GM21447 (cell line): Measurements from ENCODE around the gene SLC26A6.

Source experiments
- ATAC-seq: cut with Tn5 transposase; IDR thresholded peaks from one replicate; pipeline ENCODE4 v1.9.1; 2021; ENCODE audit not compliant: unreplicated experiment

Gene SLC26A6, protein sequence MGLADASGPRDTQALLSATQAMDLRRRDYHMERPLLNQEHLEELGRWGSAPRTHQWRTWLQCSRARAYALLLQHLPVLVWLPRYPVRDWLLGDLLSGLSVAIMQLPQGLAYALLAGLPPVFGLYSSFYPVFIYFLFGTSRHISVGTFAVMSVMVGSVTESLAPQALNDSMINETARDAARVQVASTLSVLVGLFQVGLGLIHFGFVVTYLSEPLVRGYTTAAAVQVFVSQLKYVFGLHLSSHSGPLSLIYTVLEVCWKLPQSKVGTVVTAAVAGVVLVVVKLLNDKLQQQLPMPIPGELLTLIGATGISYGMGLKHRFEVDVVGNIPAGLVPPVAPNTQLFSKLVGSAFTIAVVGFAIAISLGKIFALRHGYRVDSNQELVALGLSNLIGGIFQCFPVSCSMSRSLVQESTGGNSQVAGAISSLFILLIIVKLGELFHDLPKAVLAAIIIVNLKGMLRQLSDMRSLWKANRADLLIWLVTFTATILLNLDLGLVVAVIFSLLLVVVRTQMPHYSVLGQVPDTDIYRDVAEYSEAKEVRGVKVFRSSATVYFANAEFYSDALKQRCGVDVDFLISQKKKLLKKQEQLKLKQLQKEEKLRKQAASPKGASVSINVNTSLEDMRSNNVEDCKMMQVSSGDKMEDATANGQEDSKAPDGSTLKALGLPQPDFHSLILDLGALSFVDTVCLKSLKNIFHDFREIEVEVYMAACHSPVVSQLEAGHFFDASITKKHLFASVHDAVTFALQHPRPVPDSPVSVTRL

DNA sequence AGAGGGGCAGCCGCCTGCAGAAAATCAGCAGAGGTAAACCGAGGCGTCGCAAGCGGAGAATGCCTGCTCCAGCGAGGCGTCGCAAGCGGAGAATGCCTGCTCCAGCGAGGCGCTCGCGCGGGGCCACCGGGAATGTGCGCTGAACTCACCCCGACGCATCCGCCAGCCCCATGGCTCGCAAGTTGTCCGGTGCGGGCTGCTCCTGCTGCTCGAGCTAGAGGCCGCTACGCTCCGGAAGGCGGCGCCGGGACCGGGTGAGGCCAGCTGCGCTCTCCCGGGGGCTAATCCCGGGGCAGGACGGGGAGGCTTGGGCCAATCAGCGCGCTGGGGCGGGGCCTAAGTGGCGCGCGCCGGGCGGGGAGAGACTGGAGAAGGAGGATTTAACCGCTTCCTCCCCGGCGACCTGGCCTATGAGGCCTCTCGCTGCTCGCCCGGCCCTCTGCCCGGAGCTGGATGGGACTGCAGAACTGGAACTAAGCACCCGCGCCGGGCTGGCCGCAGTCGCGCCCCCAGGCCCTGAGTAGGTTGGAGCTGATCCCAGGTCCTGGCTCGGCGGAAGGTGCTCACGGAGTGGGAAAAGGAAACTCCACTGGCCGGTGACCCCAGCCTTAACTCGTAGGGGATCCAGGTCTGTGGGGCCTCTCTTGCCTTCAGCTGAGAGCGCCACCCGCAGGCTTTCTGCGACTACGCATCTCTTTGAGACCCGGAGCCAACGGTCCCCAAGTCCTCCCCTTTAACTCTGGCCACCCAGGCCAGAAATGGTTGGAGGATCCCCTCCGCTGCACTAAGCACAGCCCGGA is at the start of gene SLC26A6:
Gene SLC26A6, minus strand, starts transcription at position 240 of the 800 bp plus-strand sequence. Its CDS starts 68 bp downstream, at position 172.
- ATAC-seq, result peak; percentile 84

DNA sequence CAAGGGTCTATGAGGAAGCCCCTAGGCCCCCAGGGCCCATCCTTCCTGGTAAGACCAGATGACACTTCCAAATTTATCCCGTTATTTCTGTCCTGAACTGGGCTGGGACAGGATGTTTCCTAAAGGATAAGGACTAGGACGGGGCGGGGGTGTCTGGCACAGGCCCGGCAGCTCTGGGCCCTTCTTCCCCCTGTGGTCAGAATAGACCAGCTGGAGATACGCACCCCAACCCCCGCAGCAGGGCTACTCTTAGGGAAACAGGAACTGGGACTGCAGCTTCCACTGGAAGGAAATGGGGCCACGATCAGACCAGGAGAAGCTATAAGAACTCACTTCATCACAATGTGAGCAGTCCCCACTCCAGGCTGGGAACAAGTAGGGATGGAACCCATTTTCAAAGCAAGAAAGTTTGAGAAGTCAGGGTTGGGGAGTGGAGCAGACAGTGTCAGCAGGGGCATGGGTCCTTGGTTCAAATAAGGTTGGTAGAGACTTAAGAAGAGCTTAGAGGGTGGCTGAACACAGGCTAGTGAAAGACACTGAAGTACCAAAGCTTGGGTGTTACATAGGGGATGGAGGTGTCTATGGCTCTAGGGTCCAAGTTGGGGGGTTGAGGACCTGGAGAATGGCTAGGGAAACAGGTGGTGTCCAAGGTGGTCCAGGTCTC is 49.4 kb upstream of the SLC26A6 start:
- no peak for ATAC-seq

GRCh38 chr3:48684054-48684349 is 48.7 kb upstream of the SLC26A6 start:
- no peak for ATAC-seq

GRCh38 chr3:48682786-48683185 is 47.5 kb upstream of the SLC26A6 start:
- ATAC-seq, result no peak

- ATAC-seq, result no peak
Observed at GRCh38 chr3:48681974-48682610, 46.8 kb upstream of the SLC26A6 start.

DNA sequence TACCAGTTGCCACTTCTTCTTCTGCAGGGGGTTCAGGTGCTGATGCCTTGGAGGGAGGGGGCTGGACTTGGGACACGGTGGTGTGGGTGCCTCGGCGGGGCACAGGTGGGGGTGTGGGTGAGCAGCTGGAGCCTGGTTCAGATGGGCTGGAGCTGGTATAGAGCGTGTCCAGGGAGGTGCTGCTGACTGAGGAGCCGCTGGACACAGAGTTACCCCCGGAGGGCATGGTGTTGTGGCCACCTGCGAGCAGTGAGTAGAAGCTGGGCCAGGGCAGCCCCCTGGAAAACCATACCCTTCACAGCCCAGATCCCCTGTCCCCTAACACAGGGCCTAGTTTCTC is 46.2 kb upstream of the SLC26A6 start:
- no peak for ATAC-seq

DNA sequence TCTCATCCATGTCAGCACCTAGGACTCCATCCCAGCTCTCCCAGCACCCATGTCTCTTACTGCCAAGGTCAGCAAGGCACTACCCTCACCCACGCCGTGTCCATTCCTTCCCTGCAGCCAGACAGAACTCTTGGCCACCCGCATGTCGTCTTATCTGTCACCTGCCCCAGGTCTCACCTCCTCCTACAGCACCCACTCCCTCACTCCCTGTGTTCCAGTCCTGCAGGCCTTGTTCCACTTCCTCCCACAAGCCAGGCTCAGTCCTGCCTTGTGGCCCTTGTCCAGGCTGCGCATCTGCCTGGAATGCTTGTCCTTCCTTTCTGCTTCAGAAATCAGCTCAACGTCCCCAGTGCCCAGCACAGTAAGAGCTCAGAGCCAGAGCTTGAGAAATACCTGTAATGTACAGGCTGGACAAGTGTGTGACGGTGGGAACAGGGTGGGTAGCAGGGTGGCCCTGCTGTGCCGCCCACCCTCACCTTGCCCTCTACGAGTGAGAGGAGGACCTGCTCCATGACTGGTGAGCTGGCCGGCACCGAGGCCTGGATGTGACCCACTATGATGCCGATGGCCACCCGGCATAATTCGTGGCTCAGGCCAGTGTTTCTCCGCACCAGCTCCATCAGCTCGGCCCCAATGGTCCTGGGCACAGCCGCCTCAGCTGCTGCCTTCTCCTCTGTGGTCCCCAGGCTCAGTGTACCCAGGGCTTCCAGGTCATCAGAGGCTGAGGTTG is 45.7 kb upstream of the SLC26A6 start:
- ATAC-seq, result no peak

- ATAC-seq, result no peak
Observed at GRCh38 chr3:48679411-48680391, 44.4 kb upstream of the SLC26A6 start.

GRCh38 chr3:48678566-48679380 is 43.5 kb upstream of the SLC26A6 start:
- no peak for ATAC-seq

DNA sequence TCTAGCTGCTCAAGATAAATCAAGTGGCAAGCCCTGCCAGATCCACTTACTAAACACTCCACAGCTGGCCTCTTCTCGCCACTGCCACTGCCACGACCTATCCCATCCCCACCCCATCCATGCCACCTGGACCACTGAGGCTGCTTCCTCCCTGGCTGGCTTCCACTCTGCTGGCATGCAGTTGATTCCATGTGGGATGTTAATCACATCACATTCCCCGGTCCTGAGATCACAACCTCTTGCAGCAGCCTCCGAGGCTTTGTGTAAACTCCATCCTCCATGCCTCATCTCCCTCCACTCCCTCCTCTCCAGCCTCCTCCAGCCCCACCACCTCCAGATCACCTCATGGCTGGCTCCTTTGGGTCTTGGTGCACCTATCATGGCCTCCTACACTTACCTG is 42.8 kb upstream of the SLC26A6 start:
- no peak for ATAC-seq

DNA sequence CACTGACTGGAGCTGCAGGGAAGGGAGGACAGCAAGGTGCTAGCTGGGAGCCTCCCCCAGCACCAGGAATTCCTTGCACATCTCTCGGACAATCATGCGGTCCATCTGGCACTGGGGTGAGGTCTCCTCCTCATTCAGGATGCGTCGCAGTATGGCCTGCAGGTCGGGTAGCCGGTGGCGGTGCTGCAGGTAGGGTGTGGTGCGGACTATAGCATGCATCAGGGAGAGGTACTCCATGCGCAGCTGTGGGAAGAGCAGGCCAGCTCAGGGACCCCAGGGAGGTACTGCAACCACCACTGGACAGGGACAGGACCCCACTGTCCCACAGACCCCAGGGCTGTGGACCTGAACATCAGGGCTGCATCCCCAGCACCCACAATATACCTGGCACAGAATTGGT is 39.2 kb upstream of the SLC26A6 start:
- ATAC-seq, result no peak

GRCh38 chr3:48672522-48672921 is 37.3 kb upstream of the SLC26A6 start:
- ATAC-seq, result no peak

DNA sequence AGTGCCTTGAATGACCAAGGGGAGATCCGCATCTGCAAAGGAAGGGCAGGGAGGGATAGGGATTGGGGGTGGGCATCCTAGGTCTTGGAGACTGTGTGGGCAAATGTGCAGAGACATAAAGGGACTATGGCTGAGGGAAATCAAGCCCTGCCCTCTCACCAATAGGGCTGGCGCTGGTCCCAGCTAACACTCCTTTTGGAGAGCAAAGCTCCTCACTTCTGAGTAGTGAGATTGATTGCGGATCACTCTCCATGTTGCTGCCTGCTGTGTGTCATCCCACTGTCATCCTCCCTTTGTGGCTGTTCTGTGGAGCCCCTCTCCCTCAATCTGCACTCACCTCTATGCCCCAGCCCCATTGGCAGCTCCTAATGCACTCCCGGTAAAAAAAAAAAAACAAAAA is 29.7 kb upstream of the SLC26A6 start:
- no peak for ATAC-seq

DNA sequence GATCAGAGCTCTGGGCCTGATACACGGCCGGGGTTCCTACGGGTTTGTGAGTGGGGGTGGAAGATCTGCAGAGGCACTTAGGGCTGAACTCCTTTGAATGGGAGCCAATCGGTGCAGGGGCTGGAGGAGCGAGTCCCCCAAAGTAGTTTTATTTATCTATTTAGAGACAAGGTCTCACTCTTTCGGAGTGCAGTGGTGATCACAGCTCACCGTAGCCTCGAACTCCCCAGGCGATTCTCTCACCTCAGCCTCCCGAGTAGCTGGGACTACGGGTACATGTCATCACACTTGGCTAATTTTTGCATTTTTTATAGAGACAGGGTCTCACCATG is 29.0 kb upstream of the SLC26A6 start:
- no peak for ATAC-seq

- peak; percentile 87 for ATAC-seq
Observed at GRCh38 chr3:48663489-48664312, 28.4 kb upstream of the SLC26A6 start.

DNA sequence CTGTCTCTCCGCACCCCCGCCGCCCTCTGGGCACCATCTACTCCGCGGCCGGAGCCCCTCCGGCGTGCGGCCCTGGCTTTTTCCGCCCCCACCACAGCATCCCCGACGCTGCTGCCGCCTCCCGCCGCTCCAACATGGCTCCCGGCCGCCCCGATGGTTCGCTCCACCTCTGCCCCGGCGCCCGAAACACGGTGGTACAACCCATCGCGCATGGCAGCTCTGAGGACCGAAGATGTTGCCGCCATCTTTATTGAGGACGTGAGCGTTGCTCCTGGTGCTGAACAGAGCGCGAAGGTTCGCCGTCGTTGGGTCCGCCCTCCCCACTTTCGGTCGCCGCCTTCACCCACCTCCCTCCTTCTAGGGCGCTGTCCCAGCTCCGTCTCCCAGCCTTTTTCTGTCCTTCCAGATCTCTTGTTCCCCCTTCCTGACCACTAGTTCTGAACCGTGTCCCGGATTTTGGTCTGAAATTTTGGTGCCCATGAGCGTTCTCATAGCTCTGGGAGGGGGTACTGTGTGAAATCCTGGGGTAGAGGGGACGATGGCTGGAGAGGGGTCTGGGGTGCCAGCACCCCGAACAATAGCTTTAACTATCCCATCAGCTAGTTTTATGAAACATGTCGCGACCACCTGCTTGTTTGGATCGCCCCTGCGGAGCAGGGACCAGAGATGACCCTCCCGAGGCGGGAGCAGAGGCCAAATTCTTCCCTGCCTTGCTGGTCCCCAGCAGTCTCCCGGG is 27.7 kb upstream of the SLC26A6 start, which contains the start of gene CELSR3:
Gene CELSR3, minus strand, starts transcription at position 134 of the 736 bp plus-strand sequence. CDS start 252 bp downstream, outside the sequence.
- ATAC-seq, result no peak
